ENCODE measurements around the gene KCNA3.
A peak's percentile ranks its signal among the peaks of the same experiment; 100 is the strongest.
"Not testable (repeated sequence)": the region's sequence is repeated elsewhere in the genome, so short reads cannot be mapped to it uniquely, and the experiment has no call there.

Gene KCNA3

DNA sequence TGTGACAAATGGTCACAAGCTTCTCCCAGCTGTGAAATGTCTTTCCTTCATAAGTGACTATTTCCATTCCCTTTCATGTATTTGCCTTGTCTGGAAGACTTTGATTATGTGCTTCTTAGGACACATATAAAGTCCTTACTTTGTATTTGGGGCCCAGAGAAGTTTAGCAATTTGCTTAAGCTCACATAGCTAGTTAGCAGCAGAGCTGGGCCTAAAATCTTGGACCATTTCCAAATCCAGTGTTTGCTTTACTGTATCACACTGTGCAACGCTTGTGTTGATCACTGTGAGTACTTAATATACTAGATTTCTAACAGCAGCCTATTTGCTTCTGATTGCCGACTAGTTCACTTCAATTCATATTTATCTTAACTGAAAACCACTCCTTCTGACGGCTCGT lies 2.2 kb upstream of the KCNA3 start:
- DNase-seq (ENCODE audit: insufficient read length): no peak
- FAIRE-seq: no peak
- TF ChIP-seq TAF1 (IDR thresholded peaks at IDR 0.05; ENCODE audit: borderline replicate concordance, low read depth, low read length) (no peak), POLR2A (IDR thresholded peaks at IDR 0.05; ENCODE audit: low read depth, low read length) (no peak), POLR2AphosphoS5 (IDR thresholded peaks at IDR 0.05; ENCODE audit: low read depth, low read length) (no peak)

DNA sequence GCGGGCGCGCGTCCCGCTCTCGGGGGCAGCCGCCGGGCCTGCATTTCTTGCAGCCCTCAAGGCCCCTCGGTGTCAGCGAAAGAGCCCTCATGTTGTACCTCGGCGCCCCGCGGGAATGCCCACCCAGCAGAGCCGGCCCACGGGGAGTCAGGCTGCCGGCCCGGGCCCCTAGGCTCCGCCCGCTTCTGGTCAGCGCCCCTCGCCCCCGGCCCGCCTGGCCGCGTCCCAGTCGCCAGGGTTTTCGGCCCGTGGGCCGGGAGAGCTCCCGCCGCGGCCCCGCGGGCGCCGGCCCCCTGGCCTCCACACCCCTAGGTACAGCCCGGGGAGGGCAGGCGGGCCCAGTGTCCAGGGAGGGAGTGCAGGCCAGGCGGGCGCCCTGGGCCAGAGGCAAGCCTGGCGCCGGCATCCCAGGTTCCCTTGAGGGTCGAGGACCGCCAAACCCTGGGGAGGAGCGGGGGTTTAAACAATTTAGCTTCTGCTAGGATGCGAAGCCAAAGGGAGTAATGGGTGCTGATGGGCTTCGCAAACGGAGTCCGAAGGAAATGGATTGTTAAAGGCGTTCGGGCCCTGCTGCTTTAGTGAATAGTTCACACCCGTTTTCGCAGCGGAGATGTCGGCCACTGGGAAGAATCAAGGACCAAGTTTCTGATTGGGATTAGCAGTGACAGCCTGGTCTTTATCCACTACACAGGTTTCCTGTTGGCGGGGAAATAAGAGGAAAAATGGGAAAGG lies 486 bp upstream of the KCNA3 start:
- peak; percentile 73 for FAIRE-seq
- peak; percentile 13 for DNase-seq (ENCODE audit: insufficient read length)
- TF ChIP-seq POLR2AphosphoS5 (IDR thresholded peaks at IDR 0.05; ENCODE audit: low read depth, low read length): no peak
- TF ChIP-seq TAF1 (IDR thresholded peaks at IDR 0.05; ENCODE audit: borderline replicate concordance, low read depth, low read length): no peak
- no peak for TF ChIP-seq POLR2A (IDR thresholded peaks at IDR 0.05; ENCODE audit: low read depth, low read length)

GRCh38 chr1:110673805-110674336 lies 869 bp downstream of the KCNA3 start:
- DNase-seq (ENCODE audit: insufficient read length) (no peak), FAIRE-seq (no peak)
- TF ChIP-seq POLR2AphosphoS5 (IDR thresholded peaks at IDR 0.05; ENCODE audit: low read depth, low read length) (no peak), POLR2A (IDR thresholded peaks at IDR 0.05; ENCODE audit: low read depth, low read length) (no peak), TAF1 (IDR thresholded peaks at IDR 0.05; ENCODE audit: borderline replicate concordance, low read depth, low read length) (no peak)

DNA sequence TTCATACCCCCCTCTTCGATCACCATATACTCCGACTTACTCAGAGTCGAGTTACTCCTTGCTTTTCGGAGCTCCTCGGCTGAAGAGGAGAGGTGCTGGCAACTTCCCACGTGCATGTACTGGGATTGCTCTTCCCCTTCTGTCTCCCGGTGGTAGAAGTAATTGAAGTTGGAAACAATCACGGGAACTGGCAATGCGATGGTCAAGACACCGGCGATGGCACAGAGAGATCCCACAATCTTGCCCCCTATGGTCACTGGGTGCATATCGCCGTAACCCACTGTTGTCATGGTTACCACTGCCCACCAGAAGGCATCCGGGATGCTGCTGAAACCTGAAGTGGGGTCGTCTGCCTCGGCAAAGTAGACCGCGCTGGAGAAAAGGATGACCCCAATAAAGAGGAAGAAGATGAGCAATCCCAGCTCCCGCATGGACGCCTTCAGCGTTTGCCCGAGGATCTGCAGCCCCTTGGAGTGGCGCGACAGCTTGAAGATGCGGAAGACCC lies 1.5 kb downstream of the KCNA3 start:
- TF ChIP-seq POLR2AphosphoS5 (IDR thresholded peaks at IDR 0.05; ENCODE audit: low read depth, low read length) (no peak), POLR2A (IDR thresholded peaks at IDR 0.05; ENCODE audit: low read depth, low read length) (no peak), TAF1 (IDR thresholded peaks at IDR 0.05; ENCODE audit: borderline replicate concordance, low read depth, low read length) (no peak)
- DNase-seq (ENCODE audit: insufficient read length) (no peak), FAIRE-seq (no peak)

DNA sequence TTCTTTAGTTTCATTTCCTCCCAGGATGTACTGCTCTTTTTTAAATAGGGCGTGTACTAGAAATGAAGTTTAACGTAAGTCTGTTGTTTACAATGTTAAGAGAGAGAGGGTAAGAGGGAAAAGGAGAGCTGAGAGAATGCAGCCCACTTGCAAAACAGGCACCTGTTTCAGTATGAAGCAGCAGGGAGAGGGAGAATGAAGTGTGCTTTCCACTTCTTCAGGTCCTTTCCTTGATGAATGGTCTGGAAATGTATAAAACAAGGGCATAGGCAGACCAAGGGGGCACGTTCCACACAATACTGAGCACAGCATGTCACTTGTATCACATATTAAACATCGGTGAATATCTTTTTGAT lies 2.0 kb downstream of the KCNA3 start:
- no peak for TF ChIP-seq TAF1 (IDR thresholded peaks at IDR 0.05; ENCODE audit: borderline replicate concordance, low read depth, low read length)
- no peak for TF ChIP-seq POLR2A (IDR thresholded peaks at IDR 0.05; ENCODE audit: low read depth, low read length)
- no peak for TF ChIP-seq POLR2AphosphoS5 (IDR thresholded peaks at IDR 0.05; ENCODE audit: low read depth, low read length)
- peak; percentile 72 for FAIRE-seq
- DNase-seq (ENCODE audit: insufficient read length): peak; percentile 30

GRCh38 chr1:110672001-110672752 lies 2.6 kb downstream of the KCNA3 start:
- no peak for TF ChIP-seq POLR2AphosphoS5 (IDR thresholded peaks at IDR 0.05; ENCODE audit: low read depth, low read length)
- TF ChIP-seq POLR2A (IDR thresholded peaks at IDR 0.05; ENCODE audit: low read depth, low read length): no peak
- no peak for TF ChIP-seq TAF1 (IDR thresholded peaks at IDR 0.05; ENCODE audit: borderline replicate concordance, low read depth, low read length)
- peak; percentile 82 for FAIRE-seq
- peak; percentile 16 for DNase-seq (ENCODE audit: insufficient read length)

DNA sequence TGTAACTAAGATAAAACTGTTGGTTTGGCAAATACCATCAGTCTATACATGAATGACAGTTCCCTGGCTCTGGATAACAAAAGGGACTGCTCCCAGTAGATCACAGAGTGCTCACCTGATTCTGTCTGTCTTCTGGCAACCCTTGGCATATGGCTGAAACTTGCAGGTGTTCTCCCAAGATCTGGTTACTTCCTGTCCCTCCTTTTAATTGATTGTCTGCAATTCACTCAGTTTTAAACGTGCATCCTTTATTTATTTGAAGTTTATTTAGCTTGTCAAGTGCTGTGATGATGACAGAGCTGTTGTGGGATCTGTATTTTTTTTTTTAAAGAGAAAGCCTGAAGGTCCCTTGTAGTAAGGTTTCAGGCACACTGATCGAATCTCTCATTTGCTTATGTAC lies 3.4 kb downstream of the KCNA3 start:
- FAIRE-seq (peak; percentile 83), DNase-seq (ENCODE audit: insufficient read length) (no peak)
- TF ChIP-seq POLR2AphosphoS5 (IDR thresholded peaks at IDR 0.05; ENCODE audit: low read depth, low read length): no peak
- TF ChIP-seq POLR2A (IDR thresholded peaks at IDR 0.05; ENCODE audit: low read depth, low read length): no peak
- TF ChIP-seq TAF1 (IDR thresholded peaks at IDR 0.05; ENCODE audit: borderline replicate concordance, low read depth, low read length): no peak

DNA sequence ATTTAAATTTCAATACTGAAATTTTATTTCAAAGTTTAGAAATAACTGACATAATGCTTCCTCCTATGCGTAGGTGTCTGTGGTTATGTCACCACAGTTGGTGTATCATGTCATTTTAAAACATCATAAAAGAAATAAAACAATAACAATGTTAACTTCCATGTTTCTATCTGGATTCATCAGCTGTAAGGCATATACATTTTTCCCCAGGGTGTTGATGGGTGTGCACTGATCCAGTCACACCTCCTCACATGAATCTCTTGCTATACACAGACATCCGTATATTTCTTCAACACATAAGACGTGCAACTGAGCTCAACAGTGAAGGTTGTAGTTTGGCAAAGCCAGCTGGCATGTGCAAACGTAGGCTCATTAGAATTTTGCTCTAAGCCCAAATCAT lies 6.2 kb downstream of the KCNA3 start:
- FAIRE-seq (no peak), DNase-seq (ENCODE audit: insufficient read length) (no peak)
- TF ChIP-seq TAF1 (IDR thresholded peaks at IDR 0.05; ENCODE audit: borderline replicate concordance, low read depth, low read length) (no peak), POLR2AphosphoS5 (IDR thresholded peaks at IDR 0.05; ENCODE audit: low read depth, low read length) (no peak), POLR2A (IDR thresholded peaks at IDR 0.05; ENCODE audit: low read depth, low read length) (no peak)

GRCh38 chr1:110667776-110668175 lies 7.0 kb downstream of the KCNA3 start:
- FAIRE-seq (no peak), DNase-seq (ENCODE audit: insufficient read length) (no peak)
- no peak for TF ChIP-seq POLR2AphosphoS5 (IDR thresholded peaks at IDR 0.05; ENCODE audit: low read depth, low read length)
- no peak for TF ChIP-seq TAF1 (IDR thresholded peaks at IDR 0.05; ENCODE audit: borderline replicate concordance, low read depth, low read length)
- no peak for TF ChIP-seq POLR2A (IDR thresholded peaks at IDR 0.05; ENCODE audit: low read depth, low read length)

- DNase-seq (ENCODE audit: insufficient read length): no peak
- TF ChIP-seq TAF1 (IDR thresholded peaks at IDR 0.05; ENCODE audit: borderline replicate concordance, low read depth, low read length) (no peak), POLR2A (IDR thresholded peaks at IDR 0.05; ENCODE audit: low read depth, low read length) (no peak), POLR2AphosphoS5 (IDR thresholded peaks at IDR 0.05; ENCODE audit: low read depth, low read length) (no peak)
Measured at GRCh38 chr1:110663241-110663640, 11.5 kb downstream of the KCNA3 start.

DNA sequence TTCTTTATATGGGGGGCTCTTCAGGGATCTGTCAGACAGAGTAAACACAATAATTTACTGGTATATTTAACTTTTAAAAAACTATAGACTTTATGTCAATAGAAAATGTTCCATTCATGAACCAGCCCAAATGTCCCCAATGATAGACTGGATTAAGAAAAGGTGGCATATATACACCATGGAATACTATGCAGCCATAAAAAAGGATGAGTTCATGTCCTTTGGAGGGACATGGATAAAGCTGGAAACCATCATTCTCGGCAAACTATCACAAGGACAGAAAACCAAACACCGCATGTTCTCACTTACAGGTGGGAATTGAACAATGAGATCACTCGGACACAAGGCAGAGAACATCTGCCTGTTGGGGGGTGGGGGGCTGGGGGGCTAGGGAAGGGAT lies 15.2 kb downstream of the KCNA3 start:
- DNase-seq (ENCODE audit: insufficient read length); FAIRE-seq: not testable (repeated sequence)

More at GRCh38 chr1:110663241-110663640, 11.5 kb downstream of the KCNA3 start:
- no peak for FAIRE-seq

GRCh38 chr1:110657351-110657750 lies 17.4 kb downstream of the KCNA3 start:
- DNase-seq (ENCODE audit: insufficient read length): no peak
- TF ChIP-seq POLR2AphosphoS5 (IDR thresholded peaks at IDR 0.05; ENCODE audit: low read depth, low read length) (no peak), POLR2A (IDR thresholded peaks at IDR 0.05; ENCODE audit: low read depth, low read length) (no peak), TAF1 (IDR thresholded peaks at IDR 0.05; ENCODE audit: borderline replicate concordance, low read depth, low read length) (no peak)
- FAIRE-seq: no peak

All from GM12892 (cell line).